PFSK-1 (cell line): Measurements from ENCODE around the gene SLC38A10.

Source experiments
- POLR2AphosphoS5 ChIP-seq: IDR thresholded peaks from 2 replicates; pipeline ENCODE4 v1.6.1; 2012; ENCODE audit warnings: low read depth, mild to moderate bottlenecking, control low read depth, low read length, moderate library complexity
- TAF1 ChIP-seq: IDR thresholded peaks from 2 replicates; pipeline ENCODE4 v1.6.1; 2012; ENCODE audit warnings: low read length, control low read depth, borderline replicate concordance; ENCODE audit not compliant: insufficient read depth

DNA sequence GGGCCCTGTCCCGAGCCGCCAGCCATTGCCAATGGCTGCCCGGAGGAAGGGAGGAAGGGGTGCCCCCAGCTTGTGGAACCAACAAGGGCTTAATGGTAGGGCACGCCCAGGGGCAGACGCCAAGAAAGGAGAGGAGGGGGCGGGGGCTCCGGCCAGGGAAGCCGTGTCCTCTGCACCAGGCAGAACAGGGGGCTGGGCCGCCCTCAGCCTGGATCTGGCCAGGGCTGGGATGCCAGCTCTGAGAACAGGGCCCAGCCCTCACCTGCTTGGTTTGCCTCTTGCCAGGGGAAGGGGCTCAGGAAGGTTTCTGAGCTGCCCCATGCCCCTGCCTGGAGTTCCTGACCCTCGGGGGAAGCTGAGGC lies 35.8 kb upstream of the SLC38A10 start:
- TF ChIP-seq TAF1 (no peak), POLR2AphosphoS5 (no peak)
